GM19467 (cell line): Measurements from ENCODE around the gene MAPT.

Experiments used
- ATAC-seq: cut with Tn5 transposase; IDR thresholded peaks from one replicate; pipeline ENCODE4 v1.9.1; 2021; ENCODE audit warnings: mild to moderate bottlenecking, moderate library complexity; ENCODE audit not compliant: unreplicated experiment

MAPT gene

GRCh38 chr17:45985447-45985846 is 91.1 kb downstream of the MAPT start:
- no peak for ATAC-seq

- no peak for ATAC-seq
Observed at GRCh38 chr17:45986056-45986455, 91.7 kb downstream of the MAPT start.

- no peak for ATAC-seq
Observed at GRCh38 chr17:45987706-45988105, 93.4 kb downstream of the MAPT start.

- no peak for ATAC-seq
Observed at GRCh38 chr17:45989759-45990158, 95.4 kb downstream of the MAPT start.

- no peak for ATAC-seq
Observed at GRCh38 chr17:45990886-45991285, 96.5 kb downstream of the MAPT start.

GRCh38 chr17:45991341-45991740 is 97.0 kb downstream of the MAPT start:
- no peak for ATAC-seq

- no peak for ATAC-seq
Observed at GRCh38 chr17:45992175-45992574, 97.8 kb downstream of the MAPT start.

GRCh38 chr17:45992904-45993303 is 98.5 kb downstream of the MAPT start:
- ATAC-seq, result no peak

- ATAC-seq, result no peak
Observed at GRCh38 chr17:45993962-45994627, 99.7 kb downstream of the MAPT start.

- ATAC-seq, result no peak
Observed at GRCh38 chr17:45994987-45995386, 100.6 kb downstream of the MAPT start.

- ATAC-seq, result no peak
Observed at GRCh38 chr17:45995627-45996270, 101.4 kb downstream of the MAPT start.

- ATAC-seq, result no peak
Observed at GRCh38 chr17:45996282-45996937, 102.1 kb downstream of the MAPT start.

GRCh38 chr17:45997166-45997565 is 102.8 kb downstream of the MAPT start:
- no peak for ATAC-seq

GRCh38 chr17:45997624-45998023 is 103.3 kb downstream of the MAPT start:
- ATAC-seq, result no peak

GRCh38 chr17:45998987-45999899 is 104.9 kb downstream of the MAPT start, which contains the start of gene STH:
Gene STH, plus strand, starts transcription at chr17:45999250. Its CDS starts 30 bp downstream, at chr17:45999280.
- no peak for ATAC-seq

GRCh38 chr17:45999900-46000290 is 105.5 kb downstream of the MAPT start:
- ATAC-seq, result no peak

- ATAC-seq, result no peak
Observed at GRCh38 chr17:46000292-46000691, 105.9 kb downstream of the MAPT start.

- ATAC-seq, result no peak
Observed at GRCh38 chr17:46000757-46001156, 106.4 kb downstream of the MAPT start.

- ATAC-seq, result no peak
Observed at GRCh38 chr17:46001390-46002310, 107.3 kb downstream of the MAPT start.
